Naive thymus-derived CD4-positive, alpha-beta T cell (primary cell): ENCODE measurements around the gene LVRN. TPM values are rescaled to one million over a fixed set of nuclear protein-coding genes. Genes with fewer than 3 reads are reported as not detected.

Experiments
- ATAC-seq: fragments of 150-1000 bp; cut with Tn5 transposase; 2 replicates; pipeline ENCODE4 v1.10.0; 2021; ENCODE audit warnings: mild to moderate bottlenecking, moderate library complexity
- CTCF ChIA-PET: fragments of 350-600 bp; sonication (Branson Sonifier 250); formaldehyde crosslinking; loops from one replicate; lab custom pipeline; 2021; ENCODE audit warnings: antibody characterized with exemption; lab: Charles Lee
- POLR2A ChIA-PET: fragments of 350-600 bp; sonication (Branson Sonifier 250); formaldehyde crosslinking; loops from one replicate; lab custom pipeline; 2021; ENCODE audit warnings: antibody characterized with exemption, inconsistent platforms; lab: Charles Lee
- DNase-seq, 9 donors: peaks; one replicate each; pipeline versions ENCODE4 v3.0.0 to v3.0.0-alpha.2; 2020 to 2022; ENCODE audit warnings: mixed read lengths in 1 of 9
- H3K27ac ChIP-seq: one replicate; pipeline ENCODE4 v1.7.0; 2013; ENCODE audit warnings: mild to moderate bottlenecking, low read depth, low read length, moderate library complexity
- H3K27me3 ChIP-seq, 2 donors: one replicate each; pipeline ENCODE4 v1.7.0; 2013; ENCODE audit warnings: low read length in 2 of 2, mild to moderate bottlenecking in 2 of 2, moderate library complexity in 2 of 2; ENCODE audit not compliant: control insufficient read depth in 2 of 2, insufficient read depth in 2 of 2
- H3K36me3 ChIP-seq, 3 experiments: 1 replicate in 2 of 3; 2 replicates in 1 of 3; pipeline ENCODE4 v1.7.0; 2013; ENCODE audit warnings: low read length in 3 of 3, mild to moderate bottlenecking in 3 of 3, moderate library complexity in 1 of 3; ENCODE audit not compliant: insufficient read depth in 3 of 3, control insufficient read depth in 2 of 3
- H3K4me1 ChIP-seq, 2 donors: one replicate each; pipeline ENCODE4 v1.7.0; 2013; ENCODE audit warnings: low read length in 2 of 2, mild to moderate bottlenecking in 2 of 2, moderate library complexity in 1 of 2; ENCODE audit not compliant: control insufficient read depth in 2 of 2, insufficient read depth in 2 of 2
- H3K4me3 ChIP-seq: 2 replicates; pipeline ENCODE4 v1.7.0; 2013; ENCODE audit warnings: mild to moderate bottlenecking, low read length
- H3K9me3 ChIP-seq, 3 experiments: 1 replicate in 2 of 3; 2 replicates in 1 of 3; pipeline ENCODE4 v1.7.0; 2013; ENCODE audit warnings: low read length in 3 of 3; ENCODE audit not compliant: control insufficient read depth in 2 of 3
- H3K27ac Mint-ChIP-seq, 9 donors: one replicate each; pipeline ENCODE4 v1.8.0; 2020 to 2022; ENCODE audit warnings: mixed read lengths in 9 of 9, mild to moderate bottlenecking in 8 of 9, moderate library complexity in 5 of 9, inconsistent platforms in 2 of 9
- H3K27me3 Mint-ChIP-seq, 5 donors: one replicate each; pipeline ENCODE4 v1.8.0; 2021 to 2022; ENCODE audit warnings: mixed read lengths in 5 of 5, mild to moderate bottlenecking in 1 of 5
- H3K36me3 Mint-ChIP-seq, 5 donors: one replicate each; pipeline ENCODE4 v1.8.0; 2020 to 2022; ENCODE audit warnings: mixed read lengths in 5 of 5, mild to moderate bottlenecking in 3 of 5, inconsistent platforms in 1 of 5
- H3K4me1 Mint-ChIP-seq, 7 donors: one replicate each; pipeline ENCODE4 v1.8.0; 2020 to 2022; ENCODE audit warnings: mixed read lengths in 7 of 7, mild to moderate bottlenecking in 3 of 7, inconsistent platforms in 1 of 7
- H3K4me3 Mint-ChIP-seq, 10 donors: one replicate each; pipeline ENCODE4 v1.8.0; 2020 to 2022; ENCODE audit warnings: mild to moderate bottlenecking in 10 of 10, mixed read lengths in 10 of 10, moderate library complexity in 6 of 10, inconsistent platforms in 2 of 10
- H3K9me3 Mint-ChIP-seq, 11 donors: one replicate each; pipeline ENCODE4 v1.8.0; 2020 to 2022; ENCODE audit warnings: mixed read lengths in 11 of 11, mild to moderate bottlenecking in 4 of 11, inconsistent platforms in 1 of 11, moderate library complexity in 1 of 11
- intact Hi-C, 2 donors: fragments of 100-400 bp; cut with micrococcal nuclease; formaldehyde crosslinking; loops; one replicate each; pipeline ENCODE4 v1.15.1; 2023
- polyA plus RNA-seq, 2 donors: library from polyadenylated mRNA; unstranded; fragments of 300-500 nt; fragmentation: Illumina TruSeq; gene quantifications; one replicate each; pipeline ENCODE4 v1.2.3, GENCODE V29; 2021
- total RNA-seq, 6 experiments: library from RNA in 5 of 6; stranded (reverse) in 5 of 6; gene quantifications; 1 replicate in 5 of 6; 2 replicates in 1 of 6; pipeline ENCODE4 v1.2.3 and lab custom pipeline; 2021 to 2026

Gene LVRN
- total and polyA plus RNA-seq, 7 experiments from 2014 or later, result 0.16 TPM; not detected in 6

DNA sequence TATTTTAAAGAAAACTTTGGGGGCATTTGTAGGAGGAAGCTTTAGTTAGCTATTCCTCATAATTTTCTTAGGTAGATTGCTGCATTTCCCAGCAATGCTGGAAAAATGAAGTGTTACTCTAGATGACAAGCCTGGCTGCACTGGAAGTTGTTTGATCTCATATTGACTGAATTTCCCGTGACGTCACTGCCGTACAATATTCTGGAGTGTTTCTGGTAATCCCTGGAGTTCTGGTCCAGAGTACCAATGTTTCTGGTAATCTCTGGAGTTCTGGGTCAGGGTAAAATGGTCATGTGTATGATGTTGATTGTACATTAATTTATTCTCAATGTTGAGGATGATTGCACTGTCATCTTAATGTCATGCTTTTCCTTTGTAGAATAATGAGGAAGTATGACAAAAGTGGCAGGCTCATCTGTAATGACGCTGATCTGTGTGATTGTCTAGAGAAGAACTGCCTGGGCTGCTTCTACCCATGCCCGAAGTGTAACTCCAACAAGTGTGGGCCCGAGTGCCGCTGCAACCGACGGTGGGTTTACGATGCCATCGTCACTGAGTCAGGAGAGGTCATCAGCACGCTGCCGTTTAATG, 96.2 kb downstream of the LVRN start:
- no peaks in the 10 kb centered on the region for H3K4me1 Mint-ChIP-seq
- H3K9me3 Mint-ChIP-seq, result peaks cover 0 to 4% (median 0%) of the 10 kb centered on the region in 11 donors
- peaks cover 13 to 42% (median 28%) of the 10 kb centered on the region in 5 donors for H3K27me3 Mint-ChIP-seq
- H3K36me3 Mint-ChIP-seq, result no peaks in the 10 kb centered on the region
- no peak overlapping the region for H3K4me3 Mint-ChIP-seq
- no peak overlapping the region for H3K27ac Mint-ChIP-seq
- ATAC-seq, result no peak
- H3K4me3 ChIP-seq, result no peak overlapping the region
- CTCF ChIA-PET, result interaction anchor here (0.6 kb wide), 1 partner anchor 11 kb away, joined by 3 read pairs; no protein-coding TSS in a partner anchor
- POLR2A ChIA-PET, result no interaction called here
- H3K4me1 ChIP-seq, result no peaks in the 10 kb centered on the region
- DNase-seq, result no peak
- H3K9me3 ChIP-seq, result no peaks in the 10 kb centered on the region
- H3K27me3 ChIP-seq, result no peaks in the 10 kb centered on the region
- intact Hi-C loops, result no loop called here
- no peak overlapping the region for H3K27ac ChIP-seq
- H3K36me3 ChIP-seq, result no peaks in the 10 kb centered on the region

- Mint-ChIP-seq H3K27ac (no peak overlapping the region), H3K9me3 (no peaks in the 10 kb centered on the region), H3K27me3 (peaks cover 25 to 59% (median 45%) of the 10 kb centered on the region in 5 donors), H3K4me3 (no peak overlapping the region), H3K4me1 (no peaks in the 10 kb centered on the region), H3K36me3 (no peaks in the 10 kb centered on the region)
- Histone ChIP-seq H3K9me3 (no peaks in the 10 kb centered on the region), H3K27me3 (no peaks in the 10 kb centered on the region), H3K36me3 (no peaks in the 10 kb centered on the region), H3K27ac (no peak overlapping the region), H3K4me1 (no peaks in the 10 kb centered on the region), H3K4me3 (no peak overlapping the region)
- POLR2A ChIA-PET, result no interaction called here
- CTCF ChIA-PET, result no interaction called here
- ATAC-seq (no peak), DNase-seq (no peak)
- intact Hi-C loops, result no loop called here
These were observed 100.1 kb downstream of the LVRN start for GRCh38 chr5:116062352-116062751.

DNA sequence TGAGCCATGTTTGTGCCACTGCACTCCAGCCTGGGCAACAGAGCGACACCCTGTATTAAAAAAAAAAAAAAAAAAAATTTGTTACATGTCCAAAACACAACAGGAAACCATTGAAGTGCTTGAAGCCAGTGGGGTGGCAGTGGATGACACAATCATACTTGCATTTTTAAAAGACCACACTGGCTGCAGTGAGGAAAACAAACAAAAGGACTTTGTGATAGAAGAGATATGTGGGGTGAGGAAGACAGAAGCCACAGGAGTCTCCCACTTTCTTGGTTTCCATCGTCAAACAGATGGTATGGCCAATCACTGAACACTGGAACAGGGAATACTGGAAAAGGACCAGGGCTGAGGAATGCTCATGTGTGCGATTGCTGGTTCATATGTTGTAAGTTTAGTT, 101.7 kb downstream of the LVRN start:
- ChIA-PET CTCF (no interaction called here), POLR2A (no interaction called here)
- ATAC-seq (no peak), DNase-seq (no peak)
- Mint-ChIP-seq H3K4me3 (no peak overlapping the region), H3K27me3 (peaks cover 22 to 49% (median 42%) of the 10 kb centered on the region in 5 donors), H3K36me3 (no peaks in the 10 kb centered on the region), H3K27ac (no peak overlapping the region), H3K4me1 (no peaks in the 10 kb centered on the region), H3K9me3 (no peaks in the 10 kb centered on the region)
- Histone ChIP-seq H3K9me3 (no peaks in the 10 kb centered on the region), H3K36me3 (no peaks in the 10 kb centered on the region), H3K27me3 (no peaks in the 10 kb centered on the region), H3K4me1 (no peaks in the 10 kb centered on the region), H3K4me3 (no peak overlapping the region), H3K27ac (no peak overlapping the region)
- intact Hi-C loops, result no loop called here

DNA sequence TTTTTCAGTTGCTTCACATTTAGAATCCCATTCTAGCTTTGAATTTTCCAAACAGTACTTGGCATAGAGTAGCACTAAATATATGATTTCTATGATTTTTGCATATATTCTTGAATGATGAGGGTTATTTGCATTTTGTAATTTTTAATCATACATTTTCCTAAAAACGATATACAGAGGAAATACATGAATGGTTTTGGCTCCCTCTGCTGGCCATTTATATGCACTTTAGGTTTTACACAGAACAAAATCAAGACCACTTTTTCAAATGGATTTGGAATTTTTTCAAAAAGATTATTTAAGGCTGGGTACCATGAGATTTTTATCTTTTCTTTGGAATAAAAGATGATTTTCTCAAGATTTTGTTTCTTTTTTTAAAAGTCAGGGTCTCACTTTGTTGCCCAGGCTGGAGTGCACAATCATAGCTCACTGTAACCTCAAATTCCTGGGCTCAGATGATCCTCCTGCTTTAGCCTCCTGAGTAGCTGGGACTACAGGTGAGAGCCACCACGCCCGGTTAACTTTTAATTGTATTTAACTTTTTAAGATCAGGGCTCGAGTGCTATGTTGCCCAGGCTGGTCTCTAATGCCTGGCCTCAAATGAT, 105.9 kb downstream of the LVRN start:
- DNase-seq, result peak in 6 of 9 donors; percentile 31 to 51 (median 38)
- POLR2A ChIA-PET, result no interaction called here
- no peaks in the 10 kb centered on the region for H3K9me3 Mint-ChIP-seq

DNA sequence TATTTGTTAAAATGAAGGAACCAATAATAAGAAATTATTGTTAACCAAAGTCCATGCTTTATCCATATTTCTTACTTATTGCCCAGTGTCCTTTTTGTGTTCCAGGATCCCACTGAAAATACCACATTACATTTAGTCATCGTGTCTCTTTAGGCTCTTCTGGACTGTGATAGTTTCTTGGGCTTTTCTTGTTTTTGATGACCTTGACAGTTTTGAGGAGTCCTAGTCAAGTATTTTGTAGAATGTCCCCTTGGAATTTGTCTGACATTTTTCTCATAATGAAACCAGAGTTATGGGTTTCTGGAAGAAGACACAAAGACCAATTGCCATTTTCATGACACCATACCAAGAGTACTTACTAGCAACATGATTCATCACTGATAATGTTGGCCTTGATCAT, 108.9 kb downstream of the LVRN start:
- H3K27me3 Mint-ChIP-seq, result peaks cover 4 to 51% (median 42%) of the 10 kb centered on the region in 5 donors
- Histone ChIP-seq H3K9me3 (no peaks in the 10 kb centered on the region), H3K36me3 (no peaks in the 10 kb centered on the region), H3K27me3 (no peaks in the 10 kb centered on the region), H3K27ac (no peak overlapping the region), H3K4me3 (no peak overlapping the region), H3K4me1 (no peaks in the 10 kb centered on the region)
- intact Hi-C loops, result no loop called here
- no peak for DNase-seq
- ChIA-PET POLR2A (no interaction called here), CTCF (no interaction called here)
- H3K4me3 Mint-ChIP-seq, result no peak overlapping the region
- ATAC-seq, result no peak
- no peak overlapping the region for H3K27ac Mint-ChIP-seq
- H3K9me3 Mint-ChIP-seq, result no peaks in the 10 kb centered on the region
- peaks cover 0 to 4% (median 0%) of the 10 kb centered on the region in 7 donors for H3K4me1 Mint-ChIP-seq
- H3K36me3 Mint-ChIP-seq, result no peaks in the 10 kb centered on the region

More for the DNA sequence above, 105.9 kb downstream of the LVRN start:
- Mint-ChIP-seq H3K27me3 (peaks cover 15 to 50% (median 40%) of the 10 kb centered on the region in 5 donors), H3K36me3 (no peaks in the 10 kb centered on the region), H3K27ac (no peak overlapping the region), H3K4me1 (no peaks in the 10 kb centered on the region), H3K4me3 (no peak overlapping the region)
- Histone ChIP-seq H3K4me3 (no peak overlapping the region), H3K27me3 (no peaks in the 10 kb centered on the region), H3K27ac (no peak overlapping the region), H3K9me3 (no peaks in the 10 kb centered on the region), H3K36me3 (no peaks in the 10 kb centered on the region), H3K4me1 (no peaks in the 10 kb centered on the region)
- intact Hi-C loops, result loop anchor here (1.0 to 5.0 kb wide), 8 partner anchors 16 to 759 kb away; partner anchors contain the start of genes AP3S1 (in 2 of the 2), ATG12 (in 2 of the 2) and COMMD10 (in 1 of the 2)
- peak; percentile 46 for ATAC-seq
- CTCF ChIA-PET, result interaction anchor here (0.6 to 3.7 kb wide), 7 partner anchors 8 to 1298 kb away, joined by 3 to 19 read pairs (median 3); no protein-coding TSS in a partner anchor

DNA sequence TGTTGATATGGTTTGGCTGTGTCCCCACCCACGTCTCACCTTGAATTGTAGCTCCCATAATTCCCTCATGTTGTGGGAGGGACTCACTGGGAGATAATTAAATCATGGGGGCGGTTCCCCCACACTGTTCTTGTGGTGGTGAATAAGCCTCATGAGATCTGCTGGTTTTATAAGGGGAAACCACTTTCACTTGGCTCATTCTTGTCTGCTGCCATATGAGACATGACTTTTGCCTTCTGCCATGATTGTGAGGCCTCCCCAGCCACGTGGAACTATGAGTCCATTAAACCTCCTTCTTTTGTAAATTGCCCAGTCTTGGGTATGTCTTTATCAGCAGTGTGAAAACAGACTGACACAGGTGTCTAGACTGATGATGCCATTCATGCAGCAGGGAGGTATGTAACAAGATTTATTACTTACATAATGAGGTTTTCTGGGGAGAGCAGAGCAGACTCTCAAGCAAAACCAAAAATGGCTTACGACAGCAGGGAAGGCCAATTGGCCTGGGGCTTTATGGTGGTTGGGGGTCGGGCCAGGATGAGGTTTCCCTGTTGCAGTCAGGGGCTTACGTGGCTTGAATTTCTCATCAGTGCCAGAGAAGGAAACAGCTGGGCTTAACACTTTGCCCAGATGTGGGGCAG, 113.0 kb downstream of the LVRN start:
- DNase-seq (no peak), ATAC-seq (peak; percentile 26)
- no peak overlapping the region for H3K4me3 ChIP-seq
- H3K27ac ChIP-seq, result no peak overlapping the region
- no peaks in the 10 kb centered on the region for H3K36me3 ChIP-seq
- H3K4me3 Mint-ChIP-seq, result no peak overlapping the region
- no peaks in the 10 kb centered on the region for H3K4me1 ChIP-seq
- H3K9me3 Mint-ChIP-seq, result peaks cover 0 to 5% (median 0%) of the 10 kb centered on the region in 11 donors
- ChIA-PET CTCF (no interaction called here), POLR2A (no interaction called here)
- H3K27ac Mint-ChIP-seq, result no peak overlapping the region
- H3K4me1 Mint-ChIP-seq, result peaks cover 0 to 8% (median 0%) of the 10 kb centered on the region in 7 donors
- peaks cover 0 to 5% (median 0%) of the 10 kb centered on the region in 5 donors for H3K36me3 Mint-ChIP-seq
- no peaks in the 10 kb centered on the region for H3K9me3 ChIP-seq
- H3K27me3 Mint-ChIP-seq, result peaks cover 0 to 36% (median 31%) of the 10 kb centered on the region in 5 donors
- intact Hi-C loops, result no loop called here
- H3K27me3 ChIP-seq, result no peaks in the 10 kb centered on the region
